ENCODE data around the gene SLC12A3. TPM values are rescaled to one million over a fixed set of nuclear protein-coding genes. Genes with fewer than 3 reads are reported as not detected.

The SLC12A3 gene
- total RNA-seq, 1 experiment from 2014 or later, result not detected

GRCh38 chr16:56855946-56856345 lies 9.1 kb upstream of the SLC12A3 start:
- Mint-ChIP-seq H3K27me3 (ENCODE audit: low read depth) (no peaks in the 10 kb centered on the region), H3K4me3 (no peak overlapping the region), H3K36me3 (no peaks in the 10 kb centered on the region), H3K4me1 (peaks cover 11% of the 10 kb centered on the region), H3K9me3 (no peaks in the 10 kb centered on the region), H3K27ac (no peak overlapping the region)
- TF ChIP-seq, protein P1, sequence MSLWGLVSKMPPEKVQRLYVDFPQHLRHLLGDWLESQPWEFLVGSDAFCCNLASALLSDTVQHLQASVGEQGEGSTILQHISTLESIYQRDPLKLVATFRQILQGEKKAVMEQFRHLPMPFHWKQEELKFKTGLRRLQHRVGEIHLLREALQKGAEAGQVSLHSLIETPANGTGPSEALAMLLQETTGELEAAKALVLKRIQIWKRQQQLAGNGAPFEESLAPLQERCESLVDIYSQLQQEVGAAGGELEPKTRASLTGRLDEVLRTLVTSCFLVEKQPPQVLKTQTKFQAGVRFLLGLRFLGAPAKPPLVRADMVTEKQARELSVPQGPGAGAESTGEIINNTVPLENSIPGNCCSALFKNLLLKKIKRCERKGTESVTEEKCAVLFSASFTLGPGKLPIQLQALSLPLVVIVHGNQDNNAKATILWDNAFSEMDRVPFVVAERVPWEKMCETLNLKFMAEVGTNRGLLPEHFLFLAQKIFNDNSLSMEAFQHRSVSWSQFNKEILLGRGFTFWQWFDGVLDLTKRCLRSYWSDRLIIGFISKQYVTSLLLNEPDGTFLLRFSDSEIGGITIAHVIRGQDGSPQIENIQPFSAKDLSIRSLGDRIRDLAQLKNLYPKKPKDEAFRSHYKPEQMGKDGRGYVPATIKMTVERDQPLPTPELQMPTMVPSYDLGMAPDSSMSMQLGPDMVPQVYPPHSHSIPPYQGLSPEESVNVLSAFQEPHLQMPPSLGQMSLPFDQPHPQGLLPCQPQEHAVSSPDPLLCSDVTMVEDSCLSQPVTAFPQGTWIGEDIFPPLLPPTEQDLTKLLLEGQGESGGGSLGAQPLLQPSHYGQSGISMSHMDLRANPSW (CRISPR knock-in tag; conservative IDR thresholded peaks at IDR 0.05; ENCODE audit: low read depth), result no peak
- TF ChIP-seq, protein P2, sequence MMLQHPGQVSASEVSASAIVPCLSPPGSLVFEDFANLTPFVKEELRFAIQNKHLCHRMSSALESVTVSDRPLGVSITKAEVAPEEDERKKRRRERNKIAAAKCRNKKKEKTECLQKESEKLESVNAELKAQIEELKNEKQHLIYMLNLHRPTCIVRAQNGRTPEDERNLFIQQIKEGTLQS (CRISPR knock-in tag; conservative IDR thresholded peaks at IDR 0.05), result no peak
- TF ChIP-seq TEAD1 (CRISPR knock-in tag; IDR thresholded peaks at IDR 0.05), result no peak
- POLR2A ChIA-PET, result no interaction called here
- ATAC-seq, result no peak
- DNase-seq (ENCODE audit: low spot score), result no peak
- CTCF ChIA-PET, result interaction anchor here (1.6 kb wide), 1 partner anchor 13 kb away, joined by 5 read pairs; no protein-coding TSS in a partner anchor

GRCh38 chr16:56856876-56857447 lies 8.0 kb upstream of the SLC12A3 start:
- H3K4me3 Mint-ChIP-seq, result no peak overlapping the region
- peaks cover 11% of the 10 kb centered on the region for H3K4me1 Mint-ChIP-seq
- CTCF ChIA-PET, result interaction anchor here (1.7 kb wide), 1 partner anchor 11 kb away, joined by 5 read pairs; no protein-coding TSS in a partner anchor
- no peaks in the 10 kb centered on the region for H3K36me3 Mint-ChIP-seq
- no peak for DNase-seq (ENCODE audit: low spot score)
- H3K27me3 Mint-ChIP-seq (ENCODE audit: low read depth), result no peaks in the 10 kb centered on the region
- no peak for ATAC-seq
- H3K27ac Mint-ChIP-seq, result no peak overlapping the region
- POLR2A ChIA-PET, result no interaction called here
- H3K9me3 Mint-ChIP-seq, result no peaks in the 10 kb centered on the region
- TF ChIP-seq ZNF232 (CRISPR knock-in tag; IDR thresholded peaks at IDR 0.05) (no peak), ZMAT4 (CRISPR knock-in tag; IDR thresholded peaks at IDR 0.05) (no peak), ZNF317 (CRISPR knock-in tag; IDR thresholded peaks at IDR 0.05; ENCODE audit: borderline replicate concordance, low read depth) (no peak), CREM (CRISPR knock-in tag; IDR thresholded peaks at IDR 0.05) (no peak), ATF6 (CRISPR knock-in tag; IDR thresholded peaks at IDR 0.05) (no peak), USF1 (CRISPR knock-in tag; IDR thresholded peaks at IDR 0.05) (no peak), ERG (CRISPR knock-in tag; IDR thresholded peaks at IDR 0.05) (no peak), NR1H2 (CRISPR knock-in tag; IDR thresholded peaks at IDR 0.05) (no peak), MYBL2 (CRISPR knock-in tag; IDR thresholded peaks at IDR 0.05) (no peak), GRHL2 (CRISPR knock-in tag; IDR thresholded peaks at IDR 0.05; ENCODE audit: insufficient replicate concordance, severe bottlenecking) (no peak), EMX1 (CRISPR knock-in tag; IDR thresholded peaks at IDR 0.05) (no peak), NR2C2 (CRISPR knock-in tag; IDR thresholded peaks at IDR 0.05) (no peak)
- TF ChIP-seq, protein P3, sequence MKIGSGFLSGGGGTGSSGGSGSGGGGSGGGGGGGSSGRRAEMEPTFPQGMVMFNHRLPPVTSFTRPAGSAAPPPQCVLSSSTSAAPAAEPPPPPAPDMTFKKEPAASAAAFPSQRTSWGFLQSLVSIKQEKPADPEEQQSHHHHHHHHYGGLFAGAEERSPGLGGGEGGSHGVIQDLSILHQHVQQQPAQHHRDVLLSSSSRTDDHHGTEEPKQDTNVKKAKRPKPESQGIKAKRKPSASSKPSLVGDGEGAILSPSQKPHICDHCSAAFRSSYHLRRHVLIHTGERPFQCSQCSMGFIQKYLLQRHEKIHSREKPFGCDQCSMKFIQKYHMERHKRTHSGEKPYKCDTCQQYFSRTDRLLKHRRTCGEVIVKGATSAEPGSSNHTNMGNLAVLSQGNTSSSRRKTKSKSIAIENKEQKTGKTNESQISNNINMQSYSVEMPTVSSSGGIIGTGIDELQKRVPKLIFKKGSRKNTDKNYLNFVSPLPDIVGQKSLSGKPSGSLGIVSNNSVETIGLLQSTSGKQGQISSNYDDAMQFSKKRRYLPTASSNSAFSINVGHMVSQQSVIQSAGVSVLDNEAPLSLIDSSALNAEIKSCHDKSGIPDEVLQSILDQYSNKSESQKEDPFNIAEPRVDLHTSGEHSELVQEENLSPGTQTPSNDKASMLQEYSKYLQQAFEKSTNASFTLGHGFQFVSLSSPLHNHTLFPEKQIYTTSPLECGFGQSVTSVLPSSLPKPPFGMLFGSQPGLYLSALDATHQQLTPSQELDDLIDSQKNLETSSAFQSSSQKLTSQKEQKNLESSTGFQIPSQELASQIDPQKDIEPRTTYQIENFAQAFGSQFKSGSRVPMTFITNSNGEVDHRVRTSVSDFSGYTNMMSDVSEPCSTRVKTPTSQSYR (CRISPR knock-in tag; IDR thresholded peaks at IDR 0.05), result no peak
- TF ChIP-seq, protein P4, sequence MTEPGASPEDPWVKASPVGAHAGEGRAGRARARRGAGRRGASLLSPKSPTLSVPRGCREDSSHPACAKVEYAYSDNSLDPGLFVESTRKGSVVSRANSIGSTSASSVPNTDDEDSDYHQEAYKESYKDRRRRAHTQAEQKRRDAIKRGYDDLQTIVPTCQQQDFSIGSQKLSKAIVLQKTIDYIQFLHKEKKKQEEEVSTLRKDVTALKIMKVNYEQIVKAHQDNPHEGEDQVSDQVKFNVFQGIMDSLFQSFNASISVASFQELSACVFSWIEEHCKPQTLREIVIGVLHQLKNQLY (CRISPR knock-in tag; IDR thresholded peaks at IDR 0.05), result no peak
- TF ChIP-seq, protein P5, sequence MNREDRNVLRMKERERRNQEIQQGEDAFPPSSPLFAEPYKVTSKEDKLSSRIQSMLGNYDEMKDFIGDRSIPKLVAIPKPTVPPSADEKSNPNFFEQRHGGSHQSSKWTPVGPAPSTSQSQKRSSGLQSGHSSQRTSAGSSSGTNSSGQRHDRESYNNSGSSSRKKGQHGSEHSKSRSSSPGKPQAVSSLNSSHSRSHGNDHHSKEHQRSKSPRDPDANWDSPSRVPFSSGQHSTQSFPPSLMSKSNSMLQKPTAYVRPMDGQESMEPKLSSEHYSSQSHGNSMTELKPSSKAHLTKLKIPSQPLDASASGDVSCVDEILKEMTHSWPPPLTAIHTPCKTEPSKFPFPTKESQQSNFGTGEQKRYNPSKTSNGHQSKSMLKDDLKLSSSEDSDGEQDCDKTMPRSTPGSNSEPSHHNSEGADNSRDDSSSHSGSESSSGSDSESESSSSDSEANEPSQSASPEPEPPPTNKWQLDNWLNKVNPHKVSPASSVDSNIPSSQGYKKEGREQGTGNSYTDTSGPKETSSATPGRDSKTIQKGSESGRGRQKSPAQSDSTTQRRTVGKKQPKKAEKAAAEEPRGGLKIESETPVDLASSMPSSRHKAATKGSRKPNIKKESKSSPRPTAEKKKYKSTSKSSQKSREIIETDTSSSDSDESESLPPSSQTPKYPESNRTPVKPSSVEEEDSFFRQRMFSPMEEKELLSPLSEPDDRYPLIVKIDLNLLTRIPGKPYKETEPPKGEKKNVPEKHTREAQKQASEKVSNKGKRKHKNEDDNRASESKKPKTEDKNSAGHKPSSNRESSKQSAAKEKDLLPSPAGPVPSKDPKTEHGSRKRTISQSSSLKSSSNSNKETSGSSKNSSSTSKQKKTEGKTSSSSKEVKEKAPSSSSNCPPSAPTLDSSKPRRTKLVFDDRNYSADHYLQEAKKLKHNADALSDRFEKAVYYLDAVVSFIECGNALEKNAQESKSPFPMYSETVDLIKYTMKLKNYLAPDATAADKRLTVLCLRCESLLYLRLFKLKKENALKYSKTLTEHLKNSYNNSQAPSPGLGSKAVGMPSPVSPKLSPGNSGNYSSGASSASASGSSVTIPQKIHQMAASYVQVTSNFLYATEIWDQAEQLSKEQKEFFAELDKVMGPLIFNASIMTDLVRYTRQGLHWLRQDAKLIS (CRISPR knock-in tag; IDR thresholded peaks at IDR 0.05; ENCODE audit: borderline replicate concordance), result no peak

Measured in WTC11 (cell line).